NCI-H524 treated with DMSO at 0.1 percent for 48 hours (cell line): ENCODE data around the gene TRIM24.

Experiments used
- DNase-seq: peaks from one replicate; lab custom pipeline; 2025; lab: John Stamatoyannopoulos, UW

TRIM24 gene

GRCh38 chr7:138625084-138625848 lies 165.2 kb downstream of the TRIM24 start:
- DNase-seq = no peak

DNA sequence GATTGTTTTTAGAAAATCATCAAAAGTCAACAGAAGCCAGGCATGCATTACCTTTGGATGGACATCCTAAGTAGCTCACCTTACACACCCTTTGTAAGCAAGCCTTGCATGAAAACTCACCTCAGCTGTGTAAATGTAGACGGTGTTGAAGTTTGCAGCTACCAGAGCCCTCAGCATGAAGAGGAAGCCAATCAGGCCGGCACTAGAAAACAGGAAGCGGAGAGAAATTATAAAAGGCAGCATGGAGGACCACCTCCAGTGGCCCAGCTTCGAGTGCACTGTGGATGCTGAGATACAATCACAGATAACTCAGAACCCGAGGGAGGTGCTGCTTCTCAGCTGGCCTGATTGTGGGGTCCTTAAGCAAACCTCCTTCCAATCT lies 165.8 kb downstream of the TRIM24 start:
- DNase-seq = no peak

GRCh38 chr7:138626846-138627245 lies 166.8 kb downstream of the TRIM24 start:
- no peak for DNase-seq

DNA sequence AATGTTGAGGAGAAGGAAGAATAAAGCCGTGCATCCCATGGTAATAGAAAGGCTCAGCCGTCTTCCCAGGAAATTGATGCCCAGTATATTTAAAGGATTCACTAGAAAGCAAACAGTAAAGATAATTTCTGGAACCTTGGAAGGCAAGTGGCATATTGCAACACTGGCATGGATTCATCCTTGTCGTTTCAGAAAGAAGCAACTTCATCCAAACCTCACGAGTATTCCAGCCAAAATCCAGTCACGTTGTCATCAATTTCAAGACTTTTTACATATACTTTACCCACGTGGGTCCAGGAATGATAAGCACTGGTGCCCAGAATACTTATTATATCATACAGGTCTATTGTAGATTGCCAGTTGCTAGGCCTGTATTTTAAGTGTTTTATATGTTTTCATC lies 167.3 kb downstream of the TRIM24 start:
- DNase-seq = no peak

DNA sequence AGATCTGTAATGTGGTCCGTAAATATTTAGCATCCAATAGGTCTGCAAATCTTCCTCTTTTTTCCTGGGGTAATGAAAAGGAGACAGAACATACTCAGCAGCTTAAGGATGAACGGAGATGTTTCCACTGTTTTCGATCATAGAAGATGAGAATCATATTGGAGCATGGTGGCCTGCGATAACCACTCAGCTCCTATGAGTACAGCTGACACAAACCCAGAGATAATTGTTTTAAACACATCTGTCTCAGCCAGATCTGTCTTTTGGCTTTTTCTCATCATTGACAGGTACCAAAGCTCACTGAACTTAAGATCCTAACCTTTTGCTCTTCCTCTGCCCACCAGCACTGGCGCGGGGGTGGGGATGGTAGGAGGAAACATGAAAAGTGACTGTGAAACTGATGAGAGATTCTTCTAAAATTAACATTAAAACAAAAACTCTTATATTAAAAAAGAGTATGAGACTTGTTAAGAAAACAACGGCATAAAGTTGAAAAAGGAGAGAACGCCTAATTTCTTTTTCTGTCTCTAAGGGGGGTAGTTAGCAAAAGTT lies 170.1 kb downstream of the TRIM24 start:
- DNase-seq = no peak

GRCh38 chr7:138632384-138632783 lies 172.3 kb downstream of the TRIM24 start:
- no peak for DNase-seq

- no peak for DNase-seq
These were observed 173.0 kb downstream of the TRIM24 start for GRCh38 chr7:138632826-138633602.
